WTC11 (cell line): ENCODE results near the gene TRIML2. TPM values are rescaled to one million over a fixed set of nuclear protein-coding genes. Genes with fewer than 3 reads are reported as not detected.

Source experiments
- ATAC-seq: fragments of 200-7000 bp; cut with Tn5 transposase; 2 replicates; pipeline ENCODE4 v1.10.0; 2021; ENCODE audit warnings: mild to moderate bottlenecking, moderate library complexity
- CTCF ChIA-PET: fragments of 300-600 bp; sonication (Branson Sonifier 250); formaldehyde crosslinking; loops from one replicate; lab custom pipeline; 2021; ENCODE audit warnings: antibody characterized with exemption; lab: Charles Lee
- POLR2A ChIA-PET: fragments of 350-600 bp; sonication (Branson Sonifier 250); formaldehyde crosslinking; loops from one replicate; lab custom pipeline; 2021; ENCODE audit warnings: antibody characterized with exemption; lab: Charles Lee
- DNase-seq: peaks from one replicate; pipeline ENCODE4 v3.0.0; 2021; ENCODE audit warnings: low spot score
- H3K27ac Mint-ChIP-seq: 2 replicates; pipeline ENCODE4 v1.8.0; 2021; ENCODE audit warnings: mixed read lengths
- H3K27me3 Mint-ChIP-seq: 2 replicates; pipeline ENCODE4 v1.8.0; 2021; ENCODE audit warnings: low read depth, mild to moderate bottlenecking, moderate library complexity, mixed read lengths
- H3K36me3 Mint-ChIP-seq: 2 replicates; pipeline ENCODE4 v1.8.0; 2021; ENCODE audit warnings: mixed read lengths
- H3K4me1 Mint-ChIP-seq: 2 replicates; pipeline ENCODE4 v1.8.0; 2022; ENCODE audit warnings: mixed read lengths
- H3K4me3 Mint-ChIP-seq: 2 replicates; pipeline ENCODE4 v1.8.0; 2021; ENCODE audit warnings: mild to moderate bottlenecking, moderate library complexity, mixed read lengths
- H3K9me3 Mint-ChIP-seq: 2 replicates; pipeline ENCODE4 v1.8.0; 2021; ENCODE audit warnings: mixed read lengths
- ATF1 ChIP-seq: sonication (generic); formaldehyde crosslinking; IDR thresholded peaks from 2 replicates; pipeline ENCODE4 v1.8.1; 2023; ENCODE audit warnings: mild to moderate bottlenecking, moderate library complexity, missing genetic modification reagents
- CREM ChIP-seq: sonication (generic); formaldehyde crosslinking; IDR thresholded peaks from 2 replicates; pipeline ENCODE4 v1.8.1; 2022; ENCODE audit warnings: mild to moderate bottlenecking, missing genetic modification reagents, moderate library complexity
- EMX1 ChIP-seq: fragments of 250-450 bp; sonication (Bioruptor Pico); IDR thresholded peaks from 2 replicates; pipeline ENCODE4 v1.8.0; 2021; ENCODE audit warnings: mild to moderate bottlenecking
- ETV6 ChIP-seq: sonication (generic); formaldehyde crosslinking; IDR thresholded peaks from 2 replicates; pipeline ENCODE4 v1.8.1; 2022; ENCODE audit warnings: mild to moderate bottlenecking, missing genetic modification reagents
- FOXJ3 ChIP-seq: sonication (generic); formaldehyde crosslinking; IDR thresholded peaks from 2 replicates; pipeline ENCODE4 v1.9.0; 2021; ENCODE audit warnings: missing genetic modification reagents, mild to moderate bottlenecking, borderline replicate concordance
- GABPB1 ChIP-seq: sonication (generic); formaldehyde crosslinking; IDR thresholded peaks from 2 replicates; pipeline ENCODE4 v1.8.1; 2023; ENCODE audit warnings: mild to moderate bottlenecking, missing genetic modification reagents
- KAT7 ChIP-seq: sonication (generic); formaldehyde crosslinking; IDR thresholded peaks from 2 replicates; pipeline ENCODE4 v1.8.1; 2023; ENCODE audit warnings: missing genetic modification reagents, mild to moderate bottlenecking, borderline replicate concordance
- MXD4 ChIP-seq: fragments of 250-450 bp; sonication (Bioruptor Pico); IDR thresholded peaks from 2 replicates; pipeline ENCODE4 v1.8.0; 2021; ENCODE audit warnings: mild to moderate bottlenecking, moderate library complexity, borderline replicate concordance
- MYBL2 ChIP-seq: sonication (generic); formaldehyde crosslinking; IDR thresholded peaks from 2 replicates; pipeline ENCODE4 v1.8.1; 2023; ENCODE audit warnings: mild to moderate bottlenecking, moderate library complexity, missing genetic modification reagents
- NR1H2 ChIP-seq: sonication (generic); formaldehyde crosslinking; IDR thresholded peaks from 2 replicates; pipeline ENCODE4 v1.9.0; 2021; ENCODE audit warnings: mild to moderate bottlenecking, moderate library complexity, missing genetic modification reagents
- OVOL2 ChIP-seq: fragments of 250-450 bp; sonication (Bioruptor Pico); IDR thresholded peaks from 2 replicates; pipeline ENCODE4 v1.9.0; 2021; ENCODE audit warnings: mild to moderate bottlenecking, borderline replicate concordance
- PRRX2 ChIP-seq: fragments of 250-450 bp; sonication (Bioruptor Pico); IDR thresholded peaks from 2 replicates; pipeline ENCODE4 v1.8.0; 2021; ENCODE audit warnings: mild to moderate bottlenecking
- SOX15 ChIP-seq: fragments of 250-450 bp; sonication (Bioruptor Pico); IDR thresholded peaks from 2 replicates; pipeline ENCODE4 v1.9.0; 2021; ENCODE audit warnings: mild to moderate bottlenecking
- SP1 ChIP-seq: sonication (generic); formaldehyde crosslinking; conservative IDR thresholded peaks from 2 replicates; pipeline ENCODE4 v1.8.1; 2022; ENCODE audit warnings: missing genetic modification reagents
- TCF7 ChIP-seq: sonication (generic); formaldehyde crosslinking; IDR thresholded peaks from 2 replicates; pipeline ENCODE4 v1.8.0; 2022; ENCODE audit warnings: mild to moderate bottlenecking, low read depth, missing genetic modification reagents, moderate library complexity
- ZNF232 ChIP-seq: sonication (generic); formaldehyde crosslinking; IDR thresholded peaks from 2 replicates; pipeline ENCODE4 v1.8.0; 2022; ENCODE audit warnings: mild to moderate bottlenecking, missing genetic modification reagents
- ZNF416 ChIP-seq: fragments of 250-450 bp; sonication (Bioruptor Pico); IDR thresholded peaks from 2 replicates; pipeline ENCODE4 v1.9.0; 2021; ENCODE audit warnings: mild to moderate bottlenecking, inconsistent platforms
- total RNA-seq: library from RNA; stranded (reverse); gene quantifications from 3 replicates; pipeline ENCODE4 v1.2.3, GENCODE V29; 2021
- TF ChIP-seq, protein P1 (sequence below): sonication (generic); formaldehyde crosslinking; conservative IDR thresholded peaks from 2 replicates; pipeline ENCODE4 v1.8.1; 2023; ENCODE audit warnings: mild to moderate bottlenecking, low read depth, missing genetic modification reagents, moderate library complexity
- TF ChIP-seq, protein P2 (sequence below): sonication (generic); formaldehyde crosslinking; IDR thresholded peaks from 2 replicates; pipeline ENCODE4 v1.8.0; 2022; ENCODE audit warnings: missing genetic modification reagents
- TF ChIP-seq, protein P3 (sequence below): sonication (generic); formaldehyde crosslinking; IDR thresholded peaks from 2 replicates; pipeline ENCODE4 v1.8.0; 2022; ENCODE audit warnings: mild to moderate bottlenecking, missing genetic modification reagents
- TF ChIP-seq, protein P4 (sequence below): sonication (generic); formaldehyde crosslinking; IDR thresholded peaks from 2 replicates; pipeline ENCODE4 v1.8.1; 2023; ENCODE audit warnings: mild to moderate bottlenecking, moderate library complexity, missing genetic modification reagents
- TF ChIP-seq, protein P5 (sequence below): sonication (generic); formaldehyde crosslinking; IDR thresholded peaks from 2 replicates; pipeline ENCODE4 v1.8.1; 2022; ENCODE audit warnings: missing genetic modification reagents, borderline replicate concordance
- TF ChIP-seq, protein P6 (sequence below): sonication (generic); formaldehyde crosslinking; IDR thresholded peaks from 2 replicates; pipeline ENCODE4 v1.8.1; 2023; ENCODE audit warnings: mild to moderate bottlenecking, missing genetic modification reagents, moderate library complexity

TRIML2 gene
- total RNA-seq, 1 experiment from 2014 or later = 115 TPM

DNA sequence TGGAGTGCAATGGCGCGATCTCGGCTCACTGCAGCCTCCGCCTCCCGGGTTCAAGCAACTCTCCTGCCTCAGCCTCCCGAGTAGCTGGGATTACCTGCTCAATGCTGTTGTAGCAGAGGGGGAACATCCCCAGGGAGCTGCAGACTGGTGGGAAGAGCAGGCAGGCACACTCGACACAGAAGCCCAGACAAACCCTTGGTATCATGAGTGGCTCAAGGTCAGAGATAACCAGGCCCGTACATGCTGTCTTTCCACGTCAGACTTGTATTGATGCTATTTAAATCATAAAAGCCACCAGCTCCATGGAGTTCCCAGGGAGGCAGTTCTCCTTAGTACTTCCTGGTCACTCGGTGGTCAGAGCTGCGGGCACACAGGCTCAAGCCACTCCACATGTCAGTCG lies 33.2 kb downstream of the TRIML2 start (continued):
- TF ChIP-seq FOXJ3 (CRISPR knock-in tag) (no peak), OVOL2 (CRISPR knock-in tag) (no peak), EMX1 (no peak), ETV6 (CRISPR knock-in tag) (no peak), SOX15 (no peak), ZNF232 (CRISPR knock-in tag) (no peak), ATF1 (CRISPR knock-in tag) (no peak)
- TF ChIP-seq, protein P1, sequence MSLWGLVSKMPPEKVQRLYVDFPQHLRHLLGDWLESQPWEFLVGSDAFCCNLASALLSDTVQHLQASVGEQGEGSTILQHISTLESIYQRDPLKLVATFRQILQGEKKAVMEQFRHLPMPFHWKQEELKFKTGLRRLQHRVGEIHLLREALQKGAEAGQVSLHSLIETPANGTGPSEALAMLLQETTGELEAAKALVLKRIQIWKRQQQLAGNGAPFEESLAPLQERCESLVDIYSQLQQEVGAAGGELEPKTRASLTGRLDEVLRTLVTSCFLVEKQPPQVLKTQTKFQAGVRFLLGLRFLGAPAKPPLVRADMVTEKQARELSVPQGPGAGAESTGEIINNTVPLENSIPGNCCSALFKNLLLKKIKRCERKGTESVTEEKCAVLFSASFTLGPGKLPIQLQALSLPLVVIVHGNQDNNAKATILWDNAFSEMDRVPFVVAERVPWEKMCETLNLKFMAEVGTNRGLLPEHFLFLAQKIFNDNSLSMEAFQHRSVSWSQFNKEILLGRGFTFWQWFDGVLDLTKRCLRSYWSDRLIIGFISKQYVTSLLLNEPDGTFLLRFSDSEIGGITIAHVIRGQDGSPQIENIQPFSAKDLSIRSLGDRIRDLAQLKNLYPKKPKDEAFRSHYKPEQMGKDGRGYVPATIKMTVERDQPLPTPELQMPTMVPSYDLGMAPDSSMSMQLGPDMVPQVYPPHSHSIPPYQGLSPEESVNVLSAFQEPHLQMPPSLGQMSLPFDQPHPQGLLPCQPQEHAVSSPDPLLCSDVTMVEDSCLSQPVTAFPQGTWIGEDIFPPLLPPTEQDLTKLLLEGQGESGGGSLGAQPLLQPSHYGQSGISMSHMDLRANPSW (CRISPR knock-in tag) = no peak
- TF ChIP-seq, protein P2, sequence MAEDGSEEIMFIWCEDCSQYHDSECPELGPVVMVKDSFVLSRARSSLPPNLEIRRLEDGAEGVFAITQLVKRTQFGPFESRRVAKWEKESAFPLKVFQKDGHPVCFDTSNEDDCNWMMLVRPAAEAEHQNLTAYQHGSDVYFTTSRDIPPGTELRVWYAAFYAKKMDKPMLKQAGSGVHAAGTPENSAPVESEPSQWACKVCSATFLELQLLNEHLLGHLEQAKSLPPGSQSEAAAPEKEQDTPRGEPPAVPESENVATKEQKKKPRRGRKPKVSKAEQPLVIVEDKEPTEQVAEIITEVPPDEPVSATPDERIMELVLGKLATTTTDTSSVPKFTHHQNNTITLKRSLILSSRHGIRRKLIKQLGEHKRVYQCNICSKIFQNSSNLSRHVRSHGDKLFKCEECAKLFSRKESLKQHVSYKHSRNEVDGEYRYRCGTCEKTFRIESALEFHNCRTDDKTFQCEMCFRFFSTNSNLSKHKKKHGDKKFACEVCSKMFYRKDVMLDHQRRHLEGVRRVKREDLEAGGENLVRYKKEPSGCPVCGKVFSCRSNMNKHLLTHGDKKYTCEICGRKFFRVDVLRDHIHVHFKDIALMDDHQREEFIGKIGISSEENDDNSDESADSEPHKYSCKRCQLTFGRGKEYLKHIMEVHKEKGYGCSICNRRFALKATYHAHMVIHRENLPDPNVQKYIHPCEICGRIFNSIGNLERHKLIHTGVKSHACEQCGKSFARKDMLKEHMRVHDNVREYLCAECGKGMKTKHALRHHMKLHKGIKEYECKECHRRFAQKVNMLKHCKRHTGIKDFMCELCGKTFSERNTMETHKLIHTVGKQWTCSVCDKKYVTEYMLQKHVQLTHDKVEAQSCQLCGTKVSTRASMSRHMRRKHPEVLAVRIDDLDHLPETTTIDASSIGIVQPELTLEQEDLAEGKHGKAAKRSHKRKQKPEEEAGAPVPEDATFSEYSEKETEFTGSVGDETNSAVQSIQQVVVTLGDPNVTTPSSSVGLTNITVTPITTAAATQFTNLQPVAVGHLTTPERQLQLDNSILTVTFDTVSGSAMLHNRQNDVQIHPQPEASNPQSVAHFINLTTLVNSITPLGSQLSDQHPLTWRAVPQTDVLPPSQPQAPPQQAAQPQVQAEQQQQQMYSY = no peak
- TF ChIP-seq, protein P3, sequence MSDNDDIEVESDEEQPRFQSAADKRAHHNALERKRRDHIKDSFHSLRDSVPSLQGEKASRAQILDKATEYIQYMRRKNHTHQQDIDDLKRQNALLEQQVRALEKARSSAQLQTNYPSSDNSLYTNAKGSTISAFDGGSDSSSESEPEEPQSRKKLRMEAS (CRISPR knock-in tag) = no peak

DNA sequence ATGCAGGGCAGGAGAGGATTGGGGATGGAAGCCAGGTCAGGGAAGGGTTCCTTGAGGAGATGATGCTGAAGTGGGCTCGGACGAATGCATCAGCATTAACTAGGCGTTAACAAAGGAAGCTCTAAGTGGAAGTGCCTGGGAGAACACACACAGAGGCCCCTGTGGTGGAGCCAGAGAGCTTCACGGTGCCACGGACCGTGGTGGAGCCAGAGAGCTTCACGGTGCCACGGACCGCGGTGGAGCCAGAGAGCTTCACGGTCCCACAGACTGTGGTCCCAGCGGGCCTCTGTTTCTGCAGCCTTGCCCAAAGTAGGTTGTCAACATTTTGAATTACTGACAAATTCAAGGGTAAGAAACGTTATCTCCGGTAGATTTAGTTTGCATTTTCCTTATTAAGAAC lies 48.3 kb downstream of the TRIML2 start:
- Mint-ChIP-seq H3K27ac (no peak overlapping the region), H3K4me3 (no peak overlapping the region), H3K36me3 (no peaks in the 10 kb centered on the region), H3K4me1 (no peaks in the 10 kb centered on the region), H3K27me3 (no peaks in the 10 kb centered on the region), H3K9me3 (no peaks in the 10 kb centered on the region)
- DNase-seq (peak; percentile 20), ATAC-seq (no peak)
- ChIA-PET POLR2A (no interaction called here), CTCF (no interaction called here)
- no peak for TF ChIP-seq TCF7 (CRISPR knock-in tag)
- no peak for TF ChIP-seq KAT7 (CRISPR knock-in tag)
- TF ChIP-seq NR1H2 (CRISPR knock-in tag) = no peak
- no peak for TF ChIP-seq CREM (CRISPR knock-in tag)
- TF ChIP-seq, protein P4, sequence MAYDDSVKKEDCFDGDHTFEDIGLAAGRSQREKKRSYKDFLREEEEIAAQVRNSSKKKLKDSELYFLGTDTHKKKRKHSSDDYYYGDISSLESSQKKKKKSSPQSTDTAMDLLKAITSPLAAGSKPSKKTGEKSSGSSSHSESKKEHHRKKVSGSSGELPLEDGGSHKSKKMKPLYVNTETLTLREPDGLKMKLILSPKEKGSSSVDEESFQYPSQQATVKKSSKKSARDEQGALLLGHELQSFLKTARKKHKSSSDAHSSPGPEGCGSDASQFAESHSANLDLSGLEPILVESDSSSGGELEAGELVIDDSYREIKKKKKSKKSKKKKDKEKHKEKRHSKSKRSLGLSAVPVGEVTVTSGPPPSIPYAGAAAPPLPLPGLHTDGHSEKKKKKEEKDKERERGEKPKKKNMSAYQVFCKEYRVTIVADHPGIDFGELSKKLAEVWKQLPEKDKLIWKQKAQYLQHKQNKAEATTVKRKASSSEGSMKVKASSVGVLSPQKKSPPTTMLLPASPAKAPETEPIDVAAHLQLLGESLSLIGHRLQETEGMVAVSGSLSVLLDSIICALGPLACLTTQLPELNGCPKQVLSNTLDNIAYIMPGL (CRISPR knock-in tag) = no peak
- no peak for TF ChIP-seq MXD4 (CRISPR knock-in tag)
- no peak for TF ChIP-seq ZNF416 (CRISPR knock-in tag)
- no peak for TF ChIP-seq PRRX2 (CRISPR knock-in tag)
- TF ChIP-seq, protein P2 = no peak
- TF ChIP-seq, protein P5, sequence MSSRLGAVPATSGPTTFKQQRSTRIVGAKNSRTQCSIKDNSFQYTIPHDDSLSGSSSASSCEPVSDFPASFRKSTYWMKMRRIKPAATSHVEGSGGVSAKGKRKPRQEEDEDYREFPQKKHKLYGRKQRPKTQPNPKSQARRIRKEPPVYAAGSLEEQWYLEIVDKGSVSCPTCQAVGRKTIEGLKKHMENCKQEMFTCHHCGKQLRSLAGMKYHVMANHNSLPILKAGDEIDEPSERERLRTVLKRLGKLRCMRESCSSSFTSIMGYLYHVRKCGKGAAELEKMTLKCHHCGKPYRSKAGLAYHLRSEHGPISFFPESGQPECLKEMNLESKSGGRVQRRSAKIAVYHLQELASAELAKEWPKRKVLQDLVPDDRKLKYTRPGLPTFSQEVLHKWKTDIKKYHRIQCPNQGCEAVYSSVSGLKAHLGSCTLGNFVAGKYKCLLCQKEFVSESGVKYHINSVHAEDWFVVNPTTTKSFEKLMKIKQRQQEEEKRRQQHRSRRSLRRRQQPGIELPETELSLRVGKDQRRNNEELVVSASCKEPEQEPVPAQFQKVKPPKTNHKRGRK = no peak
- TF ChIP-seq SP1 (CRISPR knock-in tag) = no peak
- TF ChIP-seq ZNF232 (CRISPR knock-in tag) = no peak
- no peak for TF ChIP-seq MYBL2 (CRISPR knock-in tag)
- TF ChIP-seq GABPB1 (CRISPR knock-in tag) = no peak
- TF ChIP-seq, protein P6, sequence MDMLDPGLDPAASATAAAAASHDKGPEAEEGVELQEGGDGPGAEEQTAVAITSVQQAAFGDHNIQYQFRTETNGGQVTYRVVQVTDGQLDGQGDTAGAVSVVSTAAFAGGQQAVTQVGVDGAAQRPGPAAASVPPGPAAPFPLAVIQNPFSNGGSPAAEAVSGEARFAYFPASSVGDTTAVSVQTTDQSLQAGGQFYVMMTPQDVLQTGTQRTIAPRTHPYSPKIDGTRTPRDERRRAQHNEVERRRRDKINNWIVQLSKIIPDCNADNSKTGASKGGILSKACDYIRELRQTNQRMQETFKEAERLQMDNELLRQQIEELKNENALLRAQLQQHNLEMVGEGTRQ (CRISPR knock-in tag) = no peak
